Naive B cell (primary cell): Measurements from ENCODE around the gene LCLAT1. TPM values are rescaled to one million over a fixed set of nuclear protein-coding genes. Genes with fewer than 3 reads are reported as not detected.

ENCODE experiments used
- ATAC-seq, 2 donors: fragments of 150-1000 bp; cut with Tn5 transposase; 2 replicates each; pipeline ENCODE4 v1.10.0; 2021; ENCODE audit warnings: low read depth in 2 of 2, mild to moderate bottlenecking in 2 of 2, moderate library complexity in 2 of 2
- DNase-seq: peaks from one replicate; pipeline ENCODE4 v3.0.0; 2022
- H3K27ac Mint-ChIP-seq, 6 donors: one replicate each; pipeline ENCODE4 v1.8.0; 2020 to 2022; ENCODE audit warnings: mild to moderate bottlenecking in 6 of 6, mixed read lengths in 6 of 6, moderate library complexity in 5 of 6, inconsistent platforms in 2 of 6
- H3K27me3 Mint-ChIP-seq, 3 donors: one replicate each; pipeline ENCODE4 v1.8.0; 2021 to 2022; ENCODE audit warnings: mixed read lengths in 3 of 3, mild to moderate bottlenecking in 1 of 3
- H3K36me3 Mint-ChIP-seq, 2 donors: one replicate each; pipeline ENCODE4 v1.8.0; 2020 to 2022; ENCODE audit warnings: mixed read lengths in 2 of 2, inconsistent platforms in 1 of 2, mild to moderate bottlenecking in 1 of 2
- H3K4me1 Mint-ChIP-seq, 3 donors: one replicate each; pipeline ENCODE4 v1.8.0; 2020 to 2022; ENCODE audit warnings: mixed read lengths in 3 of 3, inconsistent platforms in 1 of 3, mild to moderate bottlenecking in 1 of 3, moderate library complexity in 1 of 3
- H3K4me3 Mint-ChIP-seq, 8 donors: one replicate each; pipeline ENCODE4 v1.8.0; 2020 to 2022; ENCODE audit warnings: mild to moderate bottlenecking in 8 of 8, mixed read lengths in 8 of 8, moderate library complexity in 8 of 8, inconsistent platforms in 2 of 8
- H3K9me3 Mint-ChIP-seq, 7 donors: one replicate each; pipeline ENCODE4 v1.8.0; 2020 to 2022; ENCODE audit warnings: mixed read lengths in 7 of 7, mild to moderate bottlenecking in 5 of 7, inconsistent platforms in 2 of 7, moderate library complexity in 1 of 7
- polyA plus RNA-seq, 6 donors: library from polyadenylated mRNA; unstranded; fragments of 300-500 nt; fragmentation: Illumina TruSeq; gene quantifications; one replicate each; pipeline ENCODE4 v1.2.3, GENCODE V29; 2021; ENCODE audit warnings: low read depth in 6 of 6

LCLAT1 gene
- 10 to 100 TPM; 13.1 to 29.4 (median 19.4) TPM for polyA plus RNA-seq

- ATAC-seq = peak; percentile 91 to 93
- peak; percentile 84 for DNase-seq
- H3K27ac Mint-ChIP-seq = peak within 1 kb of the TSS; percentile 95 to 99 (median 98)
- no peaks in the 10 kb centered on the region for H3K9me3 Mint-ChIP-seq
- H3K36me3 Mint-ChIP-seq = no peaks in the 10 kb centered on the region
- H3K27me3 Mint-ChIP-seq = no peaks in the 10 kb centered on the region
- H3K4me1 Mint-ChIP-seq = peaks cover 24 to 48% (median 33%) of the 10 kb centered on the region in 3 donors
- H3K4me3 Mint-ChIP-seq = peak within 1 kb of the TSS; percentile 93 to 99 (median 96)
Measured at GRCh38 chr2:30447149-30448045, at the start of gene LCLAT1. TSS of gene LCLAT1 (plus strand) at chr2:30447246. CDS start at chr2:30525591, 78,345 bp downstream.

- no peaks in the 10 kb centered on the region for H3K36me3 Mint-ChIP-seq
- ATAC-seq = no peak
- H3K9me3 Mint-ChIP-seq = peaks cover 0 to 3% (median 0%) of the 10 kb centered on the region in 7 donors
- peaks cover 0 to 6% (median 4%) of the 10 kb centered on the region in 3 donors for H3K4me1 Mint-ChIP-seq
- no peaks in the 10 kb centered on the region for H3K27me3 Mint-ChIP-seq
- H3K27ac Mint-ChIP-seq = no peak overlapping the region
- H3K4me3 Mint-ChIP-seq = no peak overlapping the region
- no peak for DNase-seq
Measured at GRCh38 chr2:30398084-30398873, 48.8 kb upstream of the LCLAT1 start.

GRCh38 chr2:30400151-30400954 lies 46.7 kb upstream of the LCLAT1 start:
- H3K36me3 Mint-ChIP-seq = no peaks in the 10 kb centered on the region
- H3K9me3 Mint-ChIP-seq = peaks cover 0 to 3% (median 0%) of the 10 kb centered on the region in 7 donors
- ATAC-seq (no peak), DNase-seq (no peak)
- H3K4me1 Mint-ChIP-seq = peaks cover 2 to 6% (median 3%) of the 10 kb centered on the region in 3 donors
- H3K27me3 Mint-ChIP-seq = no peaks in the 10 kb centered on the region
- H3K27ac Mint-ChIP-seq = peak overlapping the region in 1 of 6 donors; percentile 53
- H3K4me3 Mint-ChIP-seq = peak overlapping the region in 1 of 8 donors; percentile 63

GRCh38 chr2:30402441-30403182 lies 44.4 kb upstream of the LCLAT1 start:
- Mint-ChIP-seq H3K9me3 (peaks cover 0 to 3% (median 0%) of the 10 kb centered on the region in 7 donors), H3K4me1 (peaks cover 4 to 18% (median 10%) of the 10 kb centered on the region in 3 donors), H3K36me3 (peaks cover 0 to 9% of the 10 kb centered on the region in 2 donors), H3K27ac (no peak overlapping the region), H3K4me3 (no peak overlapping the region), H3K27me3 (no peaks in the 10 kb centered on the region)
- ATAC-seq (no peak), DNase-seq (no peak)

GRCh38 chr2:30403592-30404312 lies 43.3 kb upstream of the LCLAT1 start:
- ATAC-seq (no peak), DNase-seq (no peak)
- Mint-ChIP-seq H3K27me3 (peaks cover 0 to 3% (median 0%) of the 10 kb centered on the region in 3 donors), H3K4me3 (no peak overlapping the region), H3K27ac (no peak overlapping the region), H3K4me1 (peaks cover 13 to 29% (median 21%) of the 10 kb centered on the region in 3 donors), H3K9me3 (peaks cover 0 to 1% (median 0%) of the 10 kb centered on the region in 7 donors), H3K36me3 (peaks cover 0 to 9% of the 10 kb centered on the region in 2 donors)

- H3K4me3 Mint-ChIP-seq = no peak overlapping the region
- H3K4me1 Mint-ChIP-seq = peaks cover 13 to 36% (median 23%) of the 10 kb centered on the region in 3 donors
- H3K36me3 Mint-ChIP-seq = peaks cover 0 to 9% of the 10 kb centered on the region in 2 donors
- peaks cover 0 to 1% (median 0%) of the 10 kb centered on the region in 7 donors for H3K9me3 Mint-ChIP-seq
- ATAC-seq (no peak), DNase-seq (no peak)
- peaks cover 0 to 5% (median 0%) of the 10 kb centered on the region in 3 donors for H3K27me3 Mint-ChIP-seq
- H3K27ac Mint-ChIP-seq = peak overlapping the region in 1 of 6 donors; percentile 70
Measured at GRCh38 chr2:30404319-30405259, 42.5 kb upstream of the LCLAT1 start.

- H3K4me3 Mint-ChIP-seq = no peak overlapping the region
- DNase-seq = no peak
- peaks cover 0 to 9% of the 10 kb centered on the region in 2 donors for H3K36me3 Mint-ChIP-seq
- peaks cover 0 to 1% (median 0%) of the 10 kb centered on the region in 7 donors for H3K9me3 Mint-ChIP-seq
- ATAC-seq = no peak
- peaks cover 0 to 5% (median 0%) of the 10 kb centered on the region in 3 donors for H3K27me3 Mint-ChIP-seq
- peaks cover 13 to 42% (median 23%) of the 10 kb centered on the region in 3 donors for H3K4me1 Mint-ChIP-seq
- peak overlapping the region in 1 of 6 donors; percentile 54 for H3K27ac Mint-ChIP-seq
Measured at GRCh38 chr2:30405260-30405605, 41.8 kb upstream of the LCLAT1 start.

GRCh38 chr2:30406853-30407252 lies 40.2 kb upstream of the LCLAT1 start:
- H3K4me1 Mint-ChIP-seq = peaks cover 18 to 59% (median 39%) of the 10 kb centered on the region in 3 donors
- peak overlapping the region in 2 of 6 donors; percentile 24 to 34 for H3K27ac Mint-ChIP-seq
- peaks cover 0 to 5% (median 0%) of the 10 kb centered on the region in 3 donors for H3K27me3 Mint-ChIP-seq
- ATAC-seq (no peak), DNase-seq (no peak)
- H3K9me3 Mint-ChIP-seq = peaks cover 0 to 1% (median 0%) of the 10 kb centered on the region in 7 donors
- no peak overlapping the region for H3K4me3 Mint-ChIP-seq
- peaks cover 0 to 9% of the 10 kb centered on the region in 2 donors for H3K36me3 Mint-ChIP-seq

- peak overlapping the region in 3 of 6 donors; percentile 14 to 63 (median 57) for H3K27ac Mint-ChIP-seq
- H3K27me3 Mint-ChIP-seq = peaks cover 0 to 5% (median 0%) of the 10 kb centered on the region in 3 donors
- peaks cover 14 to 60% (median 47%) of the 10 kb centered on the region in 3 donors for H3K4me1 Mint-ChIP-seq
- H3K36me3 Mint-ChIP-seq = peaks cover 0 to 9% of the 10 kb centered on the region in 2 donors
- ATAC-seq (no peak), DNase-seq (no peak)
- peaks cover 0 to 1% (median 0%) of the 10 kb centered on the region in 7 donors for H3K9me3 Mint-ChIP-seq
- no peak overlapping the region for H3K4me3 Mint-ChIP-seq
Measured at GRCh38 chr2:30408961-30409387, 38.1 kb upstream of the LCLAT1 start.

GRCh38 chr2:30410217-30410616 lies 36.8 kb upstream of the LCLAT1 start:
- H3K4me1 Mint-ChIP-seq = peaks cover 14 to 58% (median 47%) of the 10 kb centered on the region in 3 donors
- peak overlapping the region in 1 of 6 donors; percentile 14 for H3K27ac Mint-ChIP-seq
- no peak overlapping the region for H3K4me3 Mint-ChIP-seq
- H3K9me3 Mint-ChIP-seq = peaks cover 0 to 1% (median 0%) of the 10 kb centered on the region in 7 donors
- H3K36me3 Mint-ChIP-seq = peaks cover 0 to 9% of the 10 kb centered on the region in 2 donors
- DNase-seq = no peak
- ATAC-seq = no peak
- peaks cover 0 to 5% (median 0%) of the 10 kb centered on the region in 3 donors for H3K27me3 Mint-ChIP-seq
